Subcutaneous abdominal adipose tissue (tissue), 5 donors: ENCODE measurements around the gene PI4KA.

Source experiments
- H3K27ac ChIP-seq: one replicate; pipeline ENCODE4 v1.7.0; 2013; ENCODE audit warnings: low read depth, mild to moderate bottlenecking, inconsistent platforms, low read length, moderate library complexity
- H3K27me3 ChIP-seq, 5 donors: one replicate each; pipeline ENCODE4 v1.7.0; 2013; ENCODE audit warnings: low read length in 5 of 5, inconsistent platforms in 1 of 5; ENCODE audit not compliant: control insufficient read depth in 5 of 5, insufficient read depth in 4 of 5
- H3K36me3 ChIP-seq, 5 donors: one replicate each; pipeline ENCODE4 v1.7.0; 2013; ENCODE audit warnings: low read length in 5 of 5; ENCODE audit not compliant: control insufficient read depth in 5 of 5, insufficient read depth in 5 of 5
- H3K4me1 ChIP-seq, 5 donors: one replicate each; pipeline ENCODE4 v1.7.0; 2013; ENCODE audit warnings: low read length in 5 of 5, mild to moderate bottlenecking in 3 of 5, moderate library complexity in 1 of 5; ENCODE audit not compliant: control insufficient read depth in 5 of 5, insufficient read depth in 5 of 5
- H3K4me3 ChIP-seq, 5 donors: one replicate each; pipeline ENCODE4 v1.7.0; 2013; ENCODE audit warnings: low read length in 5 of 5, low read depth in 1 of 5
- H3K9ac ChIP-seq, 5 donors: one replicate each; pipeline ENCODE4 v1.7.0; 2013; ENCODE audit warnings: low read length in 5 of 5, mild to moderate bottlenecking in 4 of 5, moderate library complexity in 3 of 5
- H3K9me3 ChIP-seq, 5 donors: one replicate each; pipeline ENCODE4 v1.7.0; 2013; ENCODE audit warnings: low read length in 5 of 5; ENCODE audit not compliant: control insufficient read depth in 5 of 5
- donor health status: healthy.
- donor health status: healthy.
- donor health status: healthy.
- donor health status: healthy.
- donor health status: healthy.

PI4KA gene

DNA sequence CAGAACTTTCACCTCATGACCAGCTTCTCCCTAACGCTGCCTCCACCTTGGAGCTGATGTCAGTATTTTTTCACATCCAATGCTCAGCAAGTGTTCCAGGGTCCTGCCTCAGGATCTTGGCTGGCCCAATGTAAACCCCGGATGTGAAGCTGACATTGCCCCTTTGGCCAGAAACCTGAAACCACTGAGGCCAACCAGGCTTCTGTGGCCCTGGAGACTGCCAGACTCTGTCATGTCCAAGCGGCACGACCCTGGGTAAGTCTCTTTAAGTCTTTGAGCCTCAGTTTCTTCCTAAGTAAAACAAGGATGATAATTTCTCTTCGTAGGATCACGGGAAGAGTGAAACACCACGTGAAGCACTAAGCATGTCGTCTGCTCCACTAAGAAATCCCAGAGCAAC, 61.9 kb downstream of the PI4KA start:
- no peaks in the 10 kb centered on the region for H3K4me1 ChIP-seq
- no peak overlapping the region for H3K9ac ChIP-seq
- no peaks in the 10 kb centered on the region for H3K9me3 ChIP-seq
- no peaks in the 10 kb centered on the region for H3K27me3 ChIP-seq
- H3K4me3 ChIP-seq = no peak overlapping the region
- H3K36me3 ChIP-seq = peaks cover 6 to 83% (median 75%) of the 10 kb centered on the region in 5 donors
- H3K27ac ChIP-seq = no peak overlapping the region

DNA sequence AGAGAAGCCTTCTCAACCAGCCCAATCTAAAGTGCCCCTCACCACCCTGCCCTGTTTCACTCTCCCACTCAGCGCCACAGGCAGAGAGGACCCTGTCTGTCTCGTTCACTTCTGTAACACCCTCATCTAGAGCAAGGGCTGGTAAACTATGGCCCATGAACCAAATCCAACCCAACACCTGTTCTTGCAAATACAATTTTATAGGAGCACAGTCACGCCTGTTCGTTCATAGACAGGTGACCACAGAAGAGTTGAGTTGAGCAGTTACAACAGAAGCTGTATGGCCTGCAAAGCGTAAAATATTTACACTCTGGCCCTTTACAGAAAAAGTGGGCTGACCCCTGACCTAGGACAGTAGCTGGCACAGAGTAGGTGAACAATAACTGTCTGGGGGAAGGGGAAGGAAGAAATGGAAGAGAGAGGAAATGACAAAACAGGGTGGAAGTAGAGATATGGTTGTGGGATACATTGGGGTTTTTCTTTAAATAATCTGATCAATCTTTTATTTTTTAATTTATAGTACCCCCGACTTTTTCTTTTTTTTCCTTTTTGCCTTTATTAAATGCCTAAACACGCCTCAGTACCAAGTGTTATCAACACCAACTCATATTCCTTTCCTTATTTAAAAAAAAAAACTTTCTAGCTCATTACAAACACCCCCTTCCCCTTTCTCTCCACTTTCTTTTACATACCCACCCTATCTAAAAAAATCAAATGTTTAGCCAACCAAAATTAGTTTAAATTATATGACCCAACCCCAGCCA, 63.8 kb downstream of the PI4KA start:
- Histone ChIP-seq H3K4me3 (no peak overlapping the region), H3K27me3 (no peaks in the 10 kb centered on the region), H3K4me1 (no peaks in the 10 kb centered on the region), H3K9ac (no peak overlapping the region), H3K27ac (no peak overlapping the region), H3K9me3 (no peaks in the 10 kb centered on the region), H3K36me3 (peaks cover 7 to 80% (median 67%) of the 10 kb centered on the region in 5 donors)

DNA sequence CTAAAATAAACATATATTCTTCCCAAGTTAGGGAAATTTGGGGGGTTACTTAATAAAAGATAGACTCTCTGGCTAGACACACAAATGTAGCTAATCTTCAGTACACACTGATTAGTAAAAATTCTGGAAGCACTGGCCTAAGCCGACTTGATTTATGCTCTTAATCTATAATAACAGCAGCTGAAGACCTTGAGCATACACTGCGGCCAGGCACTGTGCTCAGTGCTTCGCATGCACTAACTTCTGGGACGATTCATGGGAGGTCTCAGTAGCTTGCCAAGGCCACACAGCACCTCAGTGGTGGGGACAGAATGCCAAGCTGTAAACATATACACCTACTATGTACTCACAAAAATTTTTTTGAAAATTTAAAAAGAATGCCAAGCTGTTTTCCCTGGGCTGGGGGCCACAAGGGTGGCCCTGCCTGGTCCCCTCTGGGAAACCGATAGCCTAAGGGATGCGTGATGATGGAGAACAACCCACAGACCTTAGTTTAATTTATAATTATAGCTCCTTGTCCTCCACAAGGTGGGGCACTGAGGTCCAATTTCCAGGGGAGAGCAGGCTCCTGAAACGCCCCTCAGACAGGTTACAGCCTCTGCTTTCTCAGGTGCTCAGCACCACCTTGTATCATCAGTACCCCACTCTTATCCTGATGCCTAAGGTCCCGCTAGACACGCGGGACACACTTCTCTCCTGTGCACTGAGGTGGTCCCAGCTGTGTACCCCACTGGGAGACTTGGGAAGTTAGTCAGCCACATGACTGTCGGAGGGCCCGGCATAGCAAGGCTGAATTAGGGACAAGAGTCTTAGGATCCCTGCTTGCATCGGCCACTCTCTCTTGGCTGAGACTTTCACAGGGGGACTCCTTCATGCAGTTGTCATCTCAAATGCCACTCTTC, 64.6 kb downstream of the PI4KA start:
- Histone ChIP-seq H3K36me3 (peaks cover 11 to 78% (median 62%) of the 10 kb centered on the region in 5 donors), H3K9me3 (no peaks in the 10 kb centered on the region), H3K27ac (no peak overlapping the region), H3K4me3 (no peak overlapping the region), H3K9ac (no peak overlapping the region), H3K4me1 (no peaks in the 10 kb centered on the region), H3K27me3 (no peaks in the 10 kb centered on the region)

- no peaks in the 10 kb centered on the region for H3K27me3 ChIP-seq
- peaks cover 11 to 78% (median 61%) of the 10 kb centered on the region in 5 donors for H3K36me3 ChIP-seq
- H3K4me3 ChIP-seq = no peak overlapping the region
- H3K9ac ChIP-seq = no peak overlapping the region
- no peaks in the 10 kb centered on the region for H3K9me3 ChIP-seq
- no peaks in the 10 kb centered on the region for H3K4me1 ChIP-seq
- H3K27ac ChIP-seq = no peak overlapping the region
These were observed 65.5 kb downstream of the PI4KA start for GRCh38 chr22:20792966-20793728.

GRCh38 chr22:20792221-20792965, 66.2 kb downstream of the PI4KA start:
- Histone ChIP-seq H3K27me3 (no peaks in the 10 kb centered on the region), H3K9me3 (no peaks in the 10 kb centered on the region), H3K4me1 (no peaks in the 10 kb centered on the region), H3K9ac (no peak overlapping the region), H3K4me3 (no peak overlapping the region), H3K36me3 (peaks cover 7 to 78% (median 61%) of the 10 kb centered on the region in 5 donors), H3K27ac (no peak overlapping the region)

- no peak overlapping the region for H3K27ac ChIP-seq
- no peak overlapping the region for H3K4me3 ChIP-seq
- H3K4me1 ChIP-seq = peaks cover 0 to 3% (median 0%) of the 10 kb centered on the region in 5 donors
- peaks cover 7 to 67% (median 45%) of the 10 kb centered on the region in 5 donors for H3K36me3 ChIP-seq
- H3K27me3 ChIP-seq = no peaks in the 10 kb centered on the region
- H3K9me3 ChIP-seq = no peaks in the 10 kb centered on the region
- H3K9ac ChIP-seq = no peak overlapping the region
These were observed 69.8 kb downstream of the PI4KA start for GRCh38 chr22:20788627-20789344.

GRCh38 chr22:20787746-20788626, 70.6 kb downstream of the PI4KA start:
- peaks cover 5 to 68% (median 45%) of the 10 kb centered on the region in 5 donors for H3K36me3 ChIP-seq
- H3K27ac ChIP-seq = no peak overlapping the region
- H3K4me1 ChIP-seq = peaks cover 0 to 3% (median 0%) of the 10 kb centered on the region in 5 donors
- no peak overlapping the region for H3K9ac ChIP-seq
- no peak overlapping the region for H3K4me3 ChIP-seq
- no peaks in the 10 kb centered on the region for H3K27me3 ChIP-seq
- no peaks in the 10 kb centered on the region for H3K9me3 ChIP-seq

- no peak overlapping the region for H3K9ac ChIP-seq
- H3K4me1 ChIP-seq = peaks cover 0 to 3% (median 0%) of the 10 kb centered on the region in 5 donors
- H3K36me3 ChIP-seq = peaks cover 5 to 67% (median 39%) of the 10 kb centered on the region in 5 donors
- H3K4me3 ChIP-seq = no peak overlapping the region
- H3K9me3 ChIP-seq = no peaks in the 10 kb centered on the region
- no peaks in the 10 kb centered on the region for H3K27me3 ChIP-seq
- no peak overlapping the region for H3K27ac ChIP-seq
These were observed 71.4 kb downstream of the PI4KA start for GRCh38 chr22:20787223-20787622.
